Caco-2 (cell line): ENCODE results near the gene CBX2. TPM values are rescaled to one million over a fixed set of nuclear protein-coding genes. Genes with fewer than 3 reads are reported as not detected.

ENCODE experiments used
- BruUV-seq: library from RNA; stranded (reverse); fragments of 400-500 nt; replicated peaks from 2 replicates; lab custom pipeline; 2021; lab: Mats Ljungman, UMichigan
- CTCF ChIA-PET: fragments of 300-600 bp; sonication (Branson Sonifier 250); formaldehyde crosslinking; loops from one replicate; lab custom pipeline; 2022; ENCODE audit warnings: antibody characterized with exemption; lab: Charles Lee
- POLR2A ChIA-PET: fragments of 300-600 bp; sonication (Branson Sonifier 250); formaldehyde crosslinking; loops from one replicate; lab custom pipeline; 2022; ENCODE audit warnings: antibody characterized with exemption; lab: Charles Lee
- DNase-seq, 2 experiments: peaks; one replicate each; pipeline versions ENCODE4 v3.0.0 to v3.0.0-alpha.2; 2020 to 2022
- H3K27me3 ChIP-seq: replicated peaks from 2 replicates; pipeline ENCODE4 v1.6.0; 2011; ENCODE audit warnings: low read length; ENCODE audit not compliant: control insufficient read depth, insufficient read depth
- H3K36me3 ChIP-seq: 2 replicates; pipeline ENCODE4 v1.5.1; 2011; ENCODE audit warnings: low read length; ENCODE audit not compliant: control insufficient read depth, insufficient read depth
- H3K4me1 ChIP-seq: fragments of 250-450 bp; sonication (Bioruptor Pico); 2 replicates; pipeline ENCODE4 v1.5.1; 2020; ENCODE audit warnings: mild to moderate bottlenecking
- H3K4me3 ChIP-seq: 2 replicates; pipeline ENCODE4 v1.5.1; 2011; ENCODE audit warnings: low read depth, mild to moderate bottlenecking, control low read depth, low read length
- H3K9me3 ChIP-seq: fragments of 250-450 bp; sonication (Bioruptor Pico); 2 replicates; pipeline ENCODE4 v1.5.1; 2020; ENCODE audit warnings: mild to moderate bottlenecking, moderate library complexity
- H3K27ac Mint-ChIP-seq: one replicate; pipeline ENCODE4 v1.8.0; 2022; ENCODE audit warnings: mixed read lengths; ENCODE audit not compliant: unreplicated experiment
- H3K27me3 Mint-ChIP-seq: one replicate; pipeline ENCODE4 v1.8.0; 2022; ENCODE audit warnings: mixed read lengths; ENCODE audit not compliant: insufficient read depth, unreplicated experiment
- H3K36me3 Mint-ChIP-seq: one replicate; pipeline ENCODE4 v1.8.0; 2022; ENCODE audit warnings: mild to moderate bottlenecking, mixed read lengths; ENCODE audit not compliant: insufficient read depth, unreplicated experiment
- H3K4me1 Mint-ChIP-seq: one replicate; pipeline ENCODE4 v1.8.0; 2022; ENCODE audit warnings: low read depth, mixed read lengths; ENCODE audit not compliant: unreplicated experiment
- H3K4me3 Mint-ChIP-seq: one replicate; pipeline ENCODE4 v1.8.0; 2022; ENCODE audit warnings: mild to moderate bottlenecking, moderate library complexity, mixed read lengths; ENCODE audit not compliant: unreplicated experiment
- H3K9me3 Mint-ChIP-seq: one replicate; pipeline ENCODE4 v1.8.0; 2022; ENCODE audit warnings: mixed read lengths; ENCODE audit not compliant: unreplicated experiment
- CTCF ChIP-seq, 2 experiments: fragments of 200-600 bp in 1 of 2; IDR thresholded peaks; 1 replicate in 1 of 2; 2 replicates in 1 of 2; pipeline versions ENCODE4 v1.5.1 to v1.8.0; 2011 to 2022; ENCODE audit warnings: antibody characterized with exemption in 1 of 2, control low read depth in 1 of 2, inconsistent platforms in 1 of 2, low read depth in 1 of 2, low read length in 1 of 2, mild to moderate bottlenecking in 1 of 2, moderate library complexity in 1 of 2; ENCODE audit not compliant: insufficient read depth in 1 of 2, severe bottlenecking in 1 of 2, unreplicated experiment in 1 of 2
- intact Hi-C: fragments of 100-400 bp; cut with micrococcal nuclease; formaldehyde crosslinking; loops from one replicate; pipeline ENCODE4 v1.10.0; 2022; ENCODE audit not compliant: unreplicated experiment
- total RNA-seq: library from RNA; stranded (reverse); gene quantifications from 2 replicates; pipeline ENCODE4 v1.2.3, GENCODE V29; 2022

CBX2 gene
- total RNA-seq, 1 experiment from 2014 or later: 52.8 TPM

- no peak for DNase-seq
- H3K9me3 ChIP-seq: no peaks in the 10 kb centered on the region
- no peaks in the 10 kb centered on the region for H3K4me1 Mint-ChIP-seq
- H3K36me3 Mint-ChIP-seq: peaks cover 6% of the 10 kb centered on the region
- no peaks in the 10 kb centered on the region for H3K27me3 ChIP-seq
- H3K36me3 ChIP-seq: no peaks in the 10 kb centered on the region
- BruUV-seq: no TSS peak
- peaks cover 11% of the 10 kb centered on the region for H3K9me3 Mint-ChIP-seq
- ChIA-PET CTCF (no interaction called here), POLR2A (no interaction called here)
- TF ChIP-seq CTCF (IDR thresholded peaks at IDR 0.05; ENCODE audit: insufficient read depth in 1 of 2, low read depth in 1 of 2, low read length in 1 of 2, severe bottlenecking in 1 of 2, unreplicated experiment in 1 of 2): no peak
- H3K4me1 ChIP-seq: peaks cover 11% of the 10 kb centered on the region; the same call in 1 of the 2 replicates
- no peak overlapping the region for H3K27ac Mint-ChIP-seq
- H3K4me3 ChIP-seq: no peak overlapping the region
- H3K4me3 Mint-ChIP-seq: no peak overlapping the region
- intact Hi-C loops: no loop called here
- H3K27me3 Mint-ChIP-seq: no peaks in the 10 kb centered on the region
Observed at GRCh38 chr17:79820959-79821330, 43.0 kb downstream of the CBX2 start.

- DNase-seq: no peak
- Mint-ChIP-seq H3K9me3 (peaks cover 11% of the 10 kb centered on the region), H3K4me1 (no peaks in the 10 kb centered on the region), H3K27me3 (no peaks in the 10 kb centered on the region), H3K36me3 (peaks cover 6% of the 10 kb centered on the region), H3K4me3 (no peak overlapping the region), H3K27ac (no peak overlapping the region)
- Histone ChIP-seq H3K4me1 (peaks cover 11% of the 10 kb centered on the region; the same call in 1 of the 2 replicates), H3K4me3 (no peak overlapping the region), H3K9me3 (no peaks in the 10 kb centered on the region), H3K27me3 (no peaks in the 10 kb centered on the region), H3K36me3 (no peaks in the 10 kb centered on the region)
- POLR2A ChIA-PET: no interaction called here
- CTCF ChIA-PET: no interaction called here
- BruUV-seq: no TSS peak
- no peak for TF ChIP-seq CTCF (IDR thresholded peaks at IDR 0.05; ENCODE audit: insufficient read depth in 1 of 2, low read depth in 1 of 2, low read length in 1 of 2, severe bottlenecking in 1 of 2, unreplicated experiment in 1 of 2)
- intact Hi-C loops: no loop called here
Observed at GRCh38 chr17:79821331-79822095, 43.6 kb downstream of the CBX2 start.

GRCh38 chr17:79822583-79823124 lies 44.7 kb downstream of the CBX2 start:
- DNase-seq: no peak
- no TSS peak for BruUV-seq
- H3K4me1 Mint-ChIP-seq: no peaks in the 10 kb centered on the region
- intact Hi-C loops: no loop called here
- H3K9me3 Mint-ChIP-seq: peaks cover 11% of the 10 kb centered on the region
- H3K4me3 Mint-ChIP-seq: no peak overlapping the region
- Histone ChIP-seq H3K9me3 (no peaks in the 10 kb centered on the region), H3K27me3 (no peaks in the 10 kb centered on the region), H3K4me1 (peaks cover 11% of the 10 kb centered on the region; the same call in 1 of the 2 replicates), H3K4me3 (no peak overlapping the region), H3K36me3 (no peaks in the 10 kb centered on the region)
- POLR2A ChIA-PET: no interaction called here
- no peak for TF ChIP-seq CTCF (IDR thresholded peaks at IDR 0.05; ENCODE audit: insufficient read depth in 1 of 2, low read depth in 1 of 2, low read length in 1 of 2, severe bottlenecking in 1 of 2, unreplicated experiment in 1 of 2)
- H3K36me3 Mint-ChIP-seq: peaks cover 6% of the 10 kb centered on the region
- H3K27me3 Mint-ChIP-seq: no peaks in the 10 kb centered on the region
- H3K27ac Mint-ChIP-seq: peak overlapping the region; percentile 6
- CTCF ChIA-PET: interaction anchor here (0.6 kb wide), 1 partner anchor 17 kb away, joined by 4 read pairs; the partner anchor contains the start of gene CBX4
